GM12878 (cell line): Measurements from ENCODE around the gene KCNC4. TPM values are rescaled to one million over a fixed set of nuclear protein-coding genes. Genes with fewer than 3 reads are reported as not detected.

ENCODE experiments used
- ATAC-seq: fragments of 200-7000 bp; cut with Tn5 transposase; 3 replicates; pipeline ENCODE4 v1.9.1; 2020; ENCODE audit warnings: mild to moderate bottlenecking, moderate library complexity
- BruUV-seq: library from RNA; stranded (reverse); fragments of 400-500 nt; replicated peaks from 2 replicates; lab custom pipeline; 2021; lab: Mats Ljungman, UMichigan
- CTCF ChIA-PET: fragments of 300-600 bp; sonication (Branson Sonifier 250); formaldehyde crosslinking; extraction: SDS; loops from one replicate; lab custom pipeline; 2021; ENCODE audit warnings: inconsistent platforms; lab: Yijun Ruan, JAX
- POLR2A ChIA-PET: fragments of 350-600 bp; formaldehyde crosslinking; extraction: SDS; loops from one replicate; lab custom pipeline; 2021; ENCODE audit warnings: inconsistent platforms; lab: Charles Lee
- RAD21 ChIA-PET: fragments of 300-600 bp; sonication (Branson Sonifier 250); formaldehyde crosslinking; loops from one replicate; lab custom pipeline; 2023; ENCODE audit warnings: antibody characterized with exemption; ENCODE audit not compliant: unreplicated experiment; lab: Charles Lee
- SMC1A ChIA-PET: fragments of 300-600 bp; sonication (Branson Sonifier 250); formaldehyde crosslinking; loops from one replicate; lab custom pipeline; 2023; ENCODE audit not compliant: unreplicated experiment, uncharacterized antibody; lab: Charles Lee
- DNase-seq: peaks from one replicate; pipeline ENCODE4 v3.0.0-alpha.2; 2011; ENCODE audit warnings: low read depth, low spot score
- FAIRE-seq: peaks from 3 replicates; lab custom pipeline; 2011; peaks lifted over from hg19 to GRCh38; lab: Jason Lieb, UNC
- H2AFZ ChIP-seq: 2 replicates; pipeline ENCODE4 v1.6.0; 2011; ENCODE audit warnings: low read depth, low read length, control low read depth; ENCODE audit not compliant: control insufficient read depth
- H3K27ac ChIP-seq: 2 replicates; pipeline ENCODE4 v1.5.1; 2011; ENCODE audit warnings: control low read depth; ENCODE audit not compliant: control insufficient read depth, insufficient read depth
- H3K27me3 ChIP-seq, 2 experiments: replicated peaks in 1 of 2; 2 replicates each; pipeline versions ENCODE4 v1.6.0 to v1.6.1; 2011; ENCODE audit warnings: low read length in 1 of 2; ENCODE audit not compliant: control insufficient read depth in 2 of 2, insufficient read depth in 2 of 2
- H3K36me3 ChIP-seq, 2 experiments: 2 replicates each; pipeline ENCODE4 v1.5.1; 2011; ENCODE audit warnings: low read length in 1 of 2; ENCODE audit not compliant: control insufficient read depth in 2 of 2, insufficient read depth in 2 of 2
- H3K4me1 ChIP-seq: 2 replicates; pipeline ENCODE4 v1.6.1; 2011; ENCODE audit warnings: mild to moderate bottlenecking, low read length, moderate library complexity, mixed read lengths; ENCODE audit not compliant: control insufficient read depth, insufficient read depth
- H3K4me2 ChIP-seq: 2 replicates; pipeline ENCODE4 v1.6.0; 2011; ENCODE audit warnings: control low read depth; ENCODE audit not compliant: control insufficient read depth, insufficient read depth
- H3K4me3 ChIP-seq: fragments of 200-600 bp; sonication (generic); 2 replicates; pipeline ENCODE4 v1.5.1; 2016
- H3K79me2 ChIP-seq: 2 replicates; pipeline ENCODE4 v1.6.0; 2011; ENCODE audit warnings: low read length; ENCODE audit not compliant: control insufficient read depth, insufficient read depth
- H3K9ac ChIP-seq: 2 replicates; pipeline ENCODE4 v1.8.0; 2011; ENCODE audit warnings: low read length, control low read depth, mixed read lengths; ENCODE audit not compliant: control insufficient read depth, insufficient read depth
- H3K9me3 ChIP-seq: replicated peaks from 3 replicates; pipeline ENCODE4 v1.5.1; 2011; ENCODE audit warnings: mild to moderate bottlenecking, low read length; ENCODE audit not compliant: control insufficient read depth, insufficient read depth
- H4K20me1 ChIP-seq: 2 replicates; pipeline ENCODE4 v1.6.0; 2011; ENCODE audit not compliant: control insufficient read depth, insufficient read depth
- CEBPB ChIP-seq, 2 experiments: fragments of 150-350 bp in 1 of 2; IDR thresholded peaks; 2 replicates each; pipeline ENCODE4 v1.6.1; 2012 to 2014; ENCODE audit warnings: low read depth in 2 of 2, low read length in 2 of 2, borderline replicate concordance in 1 of 2, inconsistent platforms in 1 of 2
- CHD4 ChIP-seq: fragments of 200-600 bp; sonication (generic); IDR thresholded peaks from 2 replicates; pipeline ENCODE4 v1.6.1; 2016; ENCODE audit warnings: mild to moderate bottlenecking
- CREM ChIP-seq: IDR thresholded peaks from 2 replicates; pipeline ENCODE4 v1.6.1; 2014; ENCODE audit warnings: antibody characterized with exemption, low read depth
- FOXK2 ChIP-seq: fragments of 450-650 bp; IDR thresholded peaks from 2 replicates; pipeline ENCODE4 v1.6.1; 2017; ENCODE audit warnings: mild to moderate bottlenecking, moderate library complexity
- FOXM1 ChIP-seq: IDR thresholded peaks from 2 replicates; pipeline ENCODE4 v1.6.1; 2012; ENCODE audit warnings: low read depth, mild to moderate bottlenecking, inconsistent platforms, low read length, moderate library complexity
- GATAD2B ChIP-seq: fragments of 450-650 bp; conservative IDR thresholded peaks from 2 replicates; pipeline ENCODE4 v1.6.1; 2017; ENCODE audit warnings: low read depth, mild to moderate bottlenecking, moderate library complexity
- POLR2AphosphoS5 ChIP-seq: IDR thresholded peaks from 2 replicates; pipeline ENCODE4 v1.6.1; 2011; ENCODE audit warnings: mild to moderate bottlenecking, low read length, inconsistent platforms
- RUNX3 ChIP-seq: IDR thresholded peaks from 2 replicates; pipeline ENCODE4 v1.6.1; 2012; ENCODE audit warnings: low read length, inconsistent platforms
- SRF ChIP-seq, 2 experiments: IDR thresholded peaks; 2 replicates each; pipeline ENCODE4 v1.6.1; 2011; ENCODE audit warnings: low read depth in 2 of 2, low read length in 2 of 2, mild to moderate bottlenecking in 1 of 2, moderate library complexity in 1 of 2
- WGBS: methylation state at CpG from one replicate; pipeline ENCODE4 v1.1.6; 2016; ENCODE audit warnings: low lambda C conversion rate; ENCODE audit not compliant: insufficient replicate concordance, insufficient coverage; ENCODE audit errors: missing lambda C conversion rate; 5-methylcytosine and 5-hydroxymethylcytosine counted together
- in situ Hi-C: fragments of 300-500 bp; cut with MboI; formaldehyde crosslinking; loops from 9 replicates; pipeline ENCODE4 v1.14.3; 2018; ENCODE audit warnings: mixed read lengths
- intact Hi-C: fragments of 100-400 bp; cut with micrococcal nuclease; formaldehyde crosslinking; loops from one replicate; pipeline ENCODE4 v1.14.2; 2022; ENCODE audit not compliant: unreplicated experiment
- polyA plus RNA-seq, 11 experiments: library from polyadenylated mRNA; depleted of rRNA in 4 of 11; unstranded in 6 of 11; stranded (reverse) in 5 of 11; fragments of >200 nt; fragmentation: Nextera tagmentation in 4 of 11; fragmentation: Illumina TruSeq in 1 of 11; extraction: Ambion mirVana in 4 of 11; extraction: Trizol in 1 of 11; gene quantifications; 1 replicate in 1 of 11; 2 replicates in 10 of 11; pipeline versions ENCODE4 v1.2.1 to v1.2.3, GENCODE V29; 2011 to 2016; ENCODE audit warnings: inconsistent platforms in 2 of 11, missing spikeins in 2 of 11, low read depth in 1 of 11
- total RNA-seq, 4 experiments: library from RNA; depleted of rRNA in 3 of 4; stranded (reverse); fragments of >200 nt in 3 of 4; fragmentation: Illumina TruSeq in 1 of 4; extraction: Trizol in 1 of 4; gene quantifications; 2 replicates each; pipeline versions ENCODE4 v1.2.1 to v1.2.3, GENCODE V29; 2013 to 2021
- TF ChIP-seq, protein P1 (sequence below): fragments of 450-650 bp; conservative IDR thresholded peaks from 2 replicates; pipeline ENCODE4 v1.6.1; 2017; ENCODE audit warnings: mild to moderate bottlenecking, moderate library complexity
- TF ChIP-seq, protein P2 (sequence below): fragments of 450-650 bp; IDR thresholded peaks from 2 replicates; pipeline ENCODE4 v1.6.1; 2018; ENCODE audit warnings: mild to moderate bottlenecking, low read depth, moderate library complexity; ENCODE audit not compliant: partially characterized antibody
- TF ChIP-seq, protein P3 (sequence below): fragments of 450-650 bp; IDR thresholded peaks from 2 replicates; pipeline ENCODE4 v1.6.1; 2016; ENCODE audit warnings: mild to moderate bottlenecking, moderate library complexity, borderline replicate concordance

The KCNC4 gene
- total and polyA plus RNA-seq, 10 of the 15 experiments (the other 5 are each of a cell fraction or from before 2014, with no cell fraction given), result 0.06 to 1.7 (median 0.36) TPM

DNA sequence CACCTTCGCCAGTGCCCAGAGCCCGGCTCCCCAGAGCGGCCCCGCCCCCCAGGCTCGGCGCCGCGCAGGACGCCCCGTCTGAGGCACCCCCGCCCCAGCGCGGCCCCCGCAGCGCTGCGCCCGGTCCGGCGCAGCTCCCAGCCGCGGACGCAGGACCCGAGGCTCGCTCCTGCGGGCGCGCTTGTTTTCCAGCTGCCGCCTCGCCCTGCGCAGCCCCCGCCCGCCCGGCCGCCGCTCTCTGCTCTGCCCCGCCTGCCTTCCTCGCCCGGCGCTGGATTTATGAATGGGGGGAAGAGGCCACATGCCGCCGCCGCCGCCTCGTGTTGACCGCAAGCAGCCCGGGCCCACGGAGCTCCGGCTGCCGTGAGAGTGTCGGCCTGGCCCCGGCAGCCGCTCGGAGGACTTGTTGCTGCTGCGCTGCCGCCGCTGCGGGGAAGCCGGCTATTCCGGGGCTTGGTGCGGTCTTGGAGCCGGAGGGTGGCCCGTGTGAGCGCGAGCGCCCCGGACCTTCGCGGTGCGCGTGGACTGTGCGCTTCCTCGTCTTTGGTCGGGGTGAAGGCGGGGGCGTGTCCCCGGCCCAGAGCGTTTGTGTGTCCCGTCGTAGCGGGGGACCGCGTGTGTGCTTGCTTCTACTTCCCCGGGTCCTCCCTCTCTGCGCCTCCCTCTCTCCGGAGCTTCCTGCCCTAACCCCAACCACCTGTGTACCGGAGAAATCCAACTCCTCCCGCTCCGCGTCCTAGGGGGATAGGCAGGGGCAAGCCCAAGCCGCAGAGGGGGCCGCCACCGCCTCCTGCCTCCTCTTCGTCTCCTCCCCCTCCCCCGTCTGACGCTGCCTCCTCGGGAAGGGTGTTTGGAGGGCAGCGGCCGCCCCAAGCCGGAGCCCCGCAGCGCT lies 736 bp downstream of the KCNC4 start:
- in situ Hi-C loops (no loop called here), intact Hi-C loops (no loop called here)
- peak overlapping the region; percentile 73 for H3K4me3 ChIP-seq
- no peaks in the 10 kb centered on the region for H3K36me3 ChIP-seq
- no peak overlapping the region for H3K27ac ChIP-seq
- no peaks in the 10 kb centered on the region for H3K9me3 ChIP-seq
- no peaks in the 10 kb centered on the region for H3K79me2 ChIP-seq
- peak overlapping the region; percentile 99 for H3K4me2 ChIP-seq
- 2% methylated on average over 71 of the region's 101 CpGs for WGBS
- ChIA-PET SMC1A (interaction anchor here (1.0 to 17.8 kb wide), 4 partner anchors 85 to 250 kb away, joined by 3 to 524 read pairs (median 4); no protein-coding TSS in a partner anchor), CTCF (interaction anchor here (0.8 to 18.8 kb wide), 6 partner anchors 53 to 284 kb away, joined by 3 to 753 read pairs (median 67); partner anchors contain the start of gene LAMTOR5), POLR2A (interaction anchor here (0.6 to 3.4 kb wide), 2 partner anchors 128 to 166 kb away, joined by 4 to 21 read pairs; partner anchors contain the start of gene RBM15), RAD21 (interaction anchor here (0.7 to 6.4 kb wide), 5 partner anchors 34 to 249 kb away, joined by 3 to 319 read pairs (median 69); partner anchors contain the start of gene RBM15)
- no peaks in the 10 kb centered on the region for H4K20me1 ChIP-seq
- peaks cover 0 to 14% of the 10 kb centered on the region in 2 experiments; a peak in 1 of 4 replicates for H3K27me3 ChIP-seq
- peak overlapping the region; percentile 66 for H2AFZ ChIP-seq
- no peak for FAIRE-seq
- H3K9ac ChIP-seq, result no peak overlapping the region; the same call in 1 of the 2 replicates
- no TSS peak for BruUV-seq
- DNase-seq, result no peak
- peaks cover 4% of the 10 kb centered on the region; the same call in 1 of the 2 replicates for H3K4me1 ChIP-seq
- peak; percentile 32 for ATAC-seq
- TF ChIP-seq FOXM1 (no peak), SRF (IDR thresholded peaks at IDR 0.05; ENCODE audit: low read depth in 2 of 2, low read length in 2 of 2) (no peak), CHD4 (no peak), GATAD2B (no peak), CREM (no peak), RUNX3 (0 out of 2 replicates have a peak, but pooled peaks have one; percentile 9), POLR2AphosphoS5 (no peak), FOXK2 (no peak), CEBPB (IDR thresholded peaks at IDR 0.05; ENCODE audit: borderline replicate concordance in 1 of 2, low read depth in 2 of 2, low read length in 2 of 2) (no peak)
- TF ChIP-seq, protein P1, sequence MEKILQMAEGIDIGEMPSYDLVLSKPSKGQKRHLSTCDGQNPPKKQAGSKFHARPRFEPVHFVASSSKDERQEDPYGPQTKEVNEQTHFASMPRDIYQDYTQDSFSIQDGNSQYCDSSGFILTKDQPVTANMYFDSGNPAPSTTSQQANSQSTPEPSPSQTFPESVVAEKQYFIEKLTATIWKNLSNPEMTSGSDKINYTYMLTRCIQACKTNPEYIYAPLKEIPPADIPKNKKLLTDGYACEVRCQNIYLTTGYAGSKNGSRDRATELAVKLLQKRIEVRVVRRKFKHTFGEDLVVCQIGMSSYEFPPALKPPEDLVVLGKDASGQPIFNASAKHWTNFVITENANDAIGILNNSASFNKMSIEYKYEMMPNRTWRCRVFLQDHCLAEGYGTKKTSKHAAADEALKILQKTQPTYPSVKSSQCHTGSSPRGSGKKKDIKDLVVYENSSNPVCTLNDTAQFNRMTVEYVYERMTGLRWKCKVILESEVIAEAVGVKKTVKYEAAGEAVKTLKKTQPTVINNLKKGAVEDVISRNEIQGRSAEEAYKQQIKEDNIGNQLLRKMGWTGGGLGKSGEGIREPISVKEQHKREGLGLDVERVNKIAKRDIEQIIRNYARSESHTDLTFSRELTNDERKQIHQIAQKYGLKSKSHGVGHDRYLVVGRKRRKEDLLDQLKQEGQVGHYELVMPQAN, result 0 out of 2 replicates have a peak, but pooled peaks have one; percentile 16
- TF ChIP-seq, protein P2, sequence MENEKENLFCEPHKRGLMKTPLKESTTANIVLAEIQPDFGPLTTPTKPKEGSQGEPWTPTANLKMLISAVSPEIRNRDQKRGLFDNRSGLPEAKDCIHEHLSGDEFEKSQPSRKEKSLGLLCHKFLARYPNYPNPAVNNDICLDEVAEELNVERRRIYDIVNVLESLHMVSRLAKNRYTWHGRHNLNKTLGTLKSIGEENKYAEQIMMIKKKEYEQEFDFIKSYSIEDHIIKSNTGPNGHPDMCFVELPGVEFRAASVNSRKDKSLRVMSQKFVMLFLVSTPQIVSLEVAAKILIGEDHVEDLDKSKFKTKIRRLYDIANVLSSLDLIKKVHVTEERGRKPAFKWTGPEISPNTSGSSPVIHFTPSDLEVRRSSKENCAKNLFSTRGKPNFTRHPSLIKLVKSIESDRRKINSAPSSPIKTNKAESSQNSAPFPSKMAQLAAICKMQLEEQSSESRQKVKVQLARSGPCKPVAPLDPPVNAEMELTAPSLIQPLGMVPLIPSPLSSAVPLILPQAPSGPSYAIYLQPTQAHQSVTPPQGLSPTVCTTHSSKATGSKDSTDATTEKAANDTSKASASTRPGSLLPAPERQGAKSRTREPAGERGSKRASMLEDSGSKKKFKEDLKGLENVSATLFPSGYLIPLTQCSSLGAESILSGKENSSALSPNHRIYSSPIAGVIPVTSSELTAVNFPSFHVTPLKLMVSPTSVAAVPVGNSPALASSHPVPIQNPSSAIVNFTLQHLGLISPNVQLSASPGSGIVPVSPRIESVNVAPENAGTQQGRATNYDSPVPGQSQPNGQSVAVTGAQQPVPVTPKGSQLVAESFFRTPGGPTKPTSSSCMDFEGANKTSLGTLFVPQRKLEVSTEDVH, result no peak
- TF ChIP-seq, protein P3, sequence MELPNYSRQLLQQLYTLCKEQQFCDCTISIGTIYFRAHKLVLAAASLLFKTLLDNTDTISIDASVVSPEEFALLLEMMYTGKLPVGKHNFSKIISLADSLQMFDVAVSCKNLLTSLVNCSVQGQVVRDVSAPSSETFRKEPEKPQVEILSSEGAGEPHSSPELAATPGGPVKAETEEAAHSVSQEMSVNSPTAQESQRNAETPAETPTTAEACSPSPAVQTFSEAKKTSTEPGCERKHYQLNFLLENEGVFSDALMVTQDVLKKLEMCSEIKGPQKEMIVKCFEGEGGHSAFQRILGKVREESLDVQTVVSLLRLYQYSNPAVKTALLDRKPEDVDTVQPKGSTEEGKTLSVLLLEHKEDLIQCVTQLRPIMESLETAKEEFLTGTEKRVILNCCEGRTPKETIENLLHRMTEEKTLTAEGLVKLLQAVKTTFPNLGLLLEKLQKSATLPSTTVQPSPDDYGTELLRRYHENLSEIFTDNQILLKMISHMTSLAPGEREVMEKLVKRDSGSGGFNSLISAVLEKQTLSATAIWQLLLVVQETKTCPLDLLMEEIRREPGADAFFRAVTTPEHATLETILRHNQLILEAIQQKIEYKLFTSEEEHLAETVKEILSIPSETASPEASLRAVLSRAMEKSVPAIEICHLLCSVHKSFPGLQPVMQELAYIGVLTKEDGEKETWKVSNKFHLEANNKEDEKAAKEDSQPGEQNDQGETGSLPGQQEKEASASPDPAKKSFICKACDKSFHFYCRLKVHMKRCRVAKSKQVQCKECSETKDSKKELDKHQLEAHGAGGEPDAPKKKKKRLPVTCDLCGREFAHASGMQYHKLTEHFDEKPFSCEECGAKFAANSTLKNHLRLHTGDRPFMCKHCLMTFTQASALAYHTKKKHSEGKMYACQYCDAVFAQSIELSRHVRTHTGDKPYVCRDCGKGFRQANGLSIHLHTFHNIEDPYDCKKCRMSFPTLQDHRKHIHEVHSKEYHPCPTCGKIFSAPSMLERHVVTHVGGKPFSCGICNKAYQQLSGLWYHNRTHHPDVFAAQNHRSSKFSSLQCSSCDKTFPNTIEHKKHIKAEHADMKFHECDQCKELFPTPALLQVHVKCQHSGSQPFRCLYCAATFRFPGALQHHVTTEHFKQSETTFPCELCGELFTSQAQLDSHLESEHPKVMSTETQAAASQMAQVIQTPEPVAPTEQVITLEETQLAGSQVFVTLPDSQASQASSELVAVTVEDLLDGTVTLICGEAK, result peak; percentile 58; the same call in 1 of the 2 replicates
